ENCODE data around the gene ELL.

The ELL gene

GRCh38 chr19:18506101-18506930, 15.6 kb downstream of the ELL start:
- no peak for DNase-seq (ENCODE audit: low read depth in 2 of 2)

- DNase-seq (ENCODE audit: low read depth in 2 of 2): peak in 1 of 2 donors; percentile 25
Observed at GRCh38 chr19:18504886-18505610, 16.8 kb downstream of the ELL start.

- DNase-seq (ENCODE audit: low read depth in 2 of 2): no peak
Observed at GRCh38 chr19:18503971-18504885, 17.6 kb downstream of the ELL start.

- DNase-seq (ENCODE audit: low read depth in 2 of 2): no peak
Observed at GRCh38 chr19:18503337-18503970, 18.4 kb downstream of the ELL start.

- DNase-seq (ENCODE audit: low read depth in 2 of 2): no peak
Observed at GRCh38 chr19:18502638-18503294, 19.1 kb downstream of the ELL start.

GRCh38 chr19:18502246-18502637, 19.6 kb downstream of the ELL start:
- no peak for DNase-seq (ENCODE audit: low read depth in 2 of 2)

GRCh38 chr19:18501832-18502231, 20.0 kb downstream of the ELL start:
- no peak for DNase-seq (ENCODE audit: low read depth in 2 of 2)

- DNase-seq (ENCODE audit: low read depth in 2 of 2): no peak
Observed at GRCh38 chr19:18501351-18501750, 20.5 kb downstream of the ELL start.

GRCh38 chr19:18500799-18501198, 21.1 kb downstream of the ELL start:
- no peak for DNase-seq (ENCODE audit: low read depth in 2 of 2)

- no peak for DNase-seq (ENCODE audit: low read depth in 2 of 2)
Observed at GRCh38 chr19:18500376-18500775, 21.5 kb downstream of the ELL start.

- no peak for DNase-seq (ENCODE audit: low read depth in 2 of 2)
Observed at GRCh38 chr19:18499055-18499775, 22.7 kb downstream of the ELL start.

- no peak for DNase-seq (ENCODE audit: low read depth in 2 of 2)
Observed at GRCh38 chr19:18496980-18497256, 25.0 kb downstream of the ELL start.

GRCh38 chr19:18496167-18496979, 25.5 kb downstream of the ELL start:
- peak; percentile 47 to 48 for DNase-seq (ENCODE audit: low read depth in 2 of 2)

- DNase-seq (ENCODE audit: low read depth in 2 of 2): no peak
Observed at GRCh38 chr19:18495204-18495911, 26.5 kb downstream of the ELL start.

- DNase-seq (ENCODE audit: low read depth in 2 of 2): no peak
Observed at GRCh38 chr19:18494267-18494607, 27.6 kb downstream of the ELL start.

- no peak for DNase-seq (ENCODE audit: low read depth in 2 of 2)
Observed at GRCh38 chr19:18493440-18494266, 28.2 kb downstream of the ELL start.

- no peak for DNase-seq (ENCODE audit: low read depth in 2 of 2)
Observed at GRCh38 chr19:18491995-18492953, 29.6 kb downstream of the ELL start.
